HepG2 (cell line): ENCODE measurements around the gene MFSD11. TPM values are rescaled to one million over a fixed set of nuclear protein-coding genes. Genes with fewer than 3 reads are reported as not detected.

Source experiments
- ATAC-seq: fragments of 200-7000 bp; cut with Tn5 transposase; 3 replicates; pipeline ENCODE4 v1.9.1; 2020; ENCODE audit warnings: mild to moderate bottlenecking, moderate library complexity
- BruUV-seq: library from RNA; stranded (reverse); fragments of 400-500 nt; replicated peaks from 2 replicates; lab custom pipeline; 2021; lab: Mats Ljungman, UMichigan
- CTCF ChIA-PET: fragments of 300-600 bp; formaldehyde crosslinking; extraction: SDS; loops from one replicate; lab custom pipeline; 2021; ENCODE audit warnings: low total read pairs, inconsistent platforms, low intra/inter-chr PET ratio; lab: Yijun Ruan, JAX
- POLR2A ChIA-PET: fragments of 350-600 bp; sonication (Branson Sonifier 250); formaldehyde crosslinking; loops from one replicate; lab custom pipeline; 2020; ENCODE audit warnings: antibody characterized with exemption, inconsistent platforms; lab: Yijun Ruan, JAX
- DNase-seq: peaks from one replicate; pipeline ENCODE4 v3.0.0-alpha.2; 2015; ENCODE audit warnings: low spot score
- FAIRE-seq: peaks from 3 replicates; lab custom pipeline; 2011; peaks lifted over from hg19 to GRCh38; lab: Jason Lieb, UNC
- H2AFZ ChIP-seq: one replicate; pipeline ENCODE4 v1.6.1; 2011; ENCODE audit warnings: low read length, inconsistent platforms
- H3K27ac ChIP-seq: fragments of 300-600 bp; 3 replicates; pipeline ENCODE4 v1.8.0; 2011; ENCODE audit warnings: mixed run types, mild to moderate bottlenecking, mixed read lengths, low read length, inconsistent platforms; ENCODE audit not compliant: insufficient read depth; ENCODE audit errors: extremely low read length
- H3K27me3 ChIP-seq, 2 experiments: fragments of 200-600 bp in 1 of 2; 2 replicates in 1 of 2; 3 replicates in 1 of 2; pipeline versions ENCODE4 v1.6.0 to v1.8.0; 2011; ENCODE audit warnings: low read length in 2 of 2, mild to moderate bottlenecking in 2 of 2, moderate library complexity in 2 of 2, inconsistent platforms in 1 of 2; ENCODE audit not compliant: insufficient read depth in 2 of 2, control insufficient read depth in 1 of 2
- H3K36me3 ChIP-seq, 2 experiments: fragments of 200-600 bp in 1 of 2; replicated peaks in 1 of 2; 2 replicates in 1 of 2; 3 replicates in 1 of 2; pipeline versions ENCODE4 v1.5.1 to v1.8.0; 2011; ENCODE audit warnings: low read length in 2 of 2, inconsistent platforms in 1 of 2; ENCODE audit not compliant: insufficient read depth in 2 of 2, control insufficient read depth in 1 of 2
- H3K4me1 ChIP-seq: 2 replicates; pipeline ENCODE4 v1.5.1; 2012; ENCODE audit warnings: low read length, inconsistent platforms; ENCODE audit not compliant: insufficient read depth
- H3K4me2 ChIP-seq: 2 replicates; pipeline ENCODE4 v1.6.0; 2011; ENCODE audit warnings: low read depth, low read length, inconsistent platforms
- H3K4me3 ChIP-seq, 3 experiments: fragments of 200-600 bp in 1 of 3; sonication (generic), shearing (Covaris generic) in 1 of 3; replicated peaks in 1 of 3; 2 replicates each; pipeline ENCODE4 v1.5.1; 2011 to 2016; ENCODE audit warnings: low read length in 3 of 3, inconsistent platforms in 2 of 3, low read depth in 2 of 3, mild to moderate bottlenecking in 2 of 3, control low read depth in 1 of 3, mixed read lengths in 1 of 3; ENCODE audit not compliant: insufficient read depth in 1 of 3
- H3K79me2 ChIP-seq: one replicate; pipeline ENCODE4 v1.6.1; 2011; ENCODE audit warnings: low read length, inconsistent platforms; ENCODE audit not compliant: insufficient read depth
- H3K9ac ChIP-seq: 2 replicates; pipeline ENCODE4 v1.6.0; 2011; ENCODE audit warnings: mild to moderate bottlenecking, low read depth, low read length, inconsistent platforms; ENCODE audit not compliant: insufficient read depth
- H3K9me3 ChIP-seq: 2 replicates; pipeline ENCODE4 v1.5.1; 2012; ENCODE audit warnings: mild to moderate bottlenecking, low read length
- H4K20me1 ChIP-seq: 2 replicates; pipeline ENCODE4 v1.6.0; 2011; ENCODE audit warnings: inconsistent platforms, mild to moderate bottlenecking, low read length, moderate library complexity; ENCODE audit not compliant: insufficient read depth
- ATF6 ChIP-seq: sonication (generic); formaldehyde crosslinking; conservative IDR thresholded peaks from 2 replicates; pipeline ENCODE4 v1.4.0; 2020; ENCODE audit warnings: missing genetic modification reagents
- E2F1 ChIP-seq: sonication (generic); formaldehyde crosslinking; IDR thresholded peaks from 2 replicates; pipeline ENCODE4 v1.5.0; 2020; ENCODE audit warnings: missing genetic modification reagents
- EHMT2 ChIP-seq: fragments of 200-600 bp; sonication (generic); IDR thresholded peaks from 2 replicates; pipeline ENCODE4 v1.7.0; 2017; ENCODE audit warnings: antibody characterized with exemption, low read depth, low read length, borderline replicate concordance
- KAT2B ChIP-seq: fragments of 150-350 bp; IDR thresholded peaks from 2 replicates; pipeline ENCODE4 v1.6.1; 2014; ENCODE audit warnings: low read depth, low read length, borderline replicate concordance
- NONO ChIP-seq, 2 experiments: fragments of 450-650 bp in 1 of 2; sonication (generic) in 1 of 2; formaldehyde crosslinking in 1 of 2; IDR thresholded peaks in 1 of 2; conservative IDR thresholded peaks in 1 of 2; 2 replicates each; pipeline versions ENCODE4 v1.6.1 to v1.8.0; 2017 to 2022; ENCODE audit warnings: mild to moderate bottlenecking in 1 of 2, missing genetic modification reagents in 1 of 2, moderate library complexity in 1 of 2
- REXO4 ChIP-seq: sonication (generic); formaldehyde crosslinking; IDR thresholded peaks from 2 replicates; pipeline ENCODE4 v1.8.0; 2022; ENCODE audit warnings: missing genetic modification reagents, mild to moderate bottlenecking, borderline replicate concordance
- RFXAP ChIP-seq: sonication (generic); formaldehyde crosslinking; IDR thresholded peaks from 2 replicates; pipeline ENCODE4 v1.4.0; 2020; ENCODE audit warnings: missing genetic modification reagents, borderline replicate concordance
- TCF12 ChIP-seq, 2 experiments: fragments of 450-650 bp in 1 of 2; sonication (generic) in 1 of 2; formaldehyde crosslinking in 1 of 2; IDR thresholded peaks; 2 replicates each; pipeline versions ENCODE4 v1.6.1 to v1.8.0; 2017 to 2022; ENCODE audit warnings: antibody characterized with exemption in 1 of 2, mild to moderate bottlenecking in 1 of 2, missing genetic modification reagents in 1 of 2, moderate library complexity in 1 of 2
- ZNF232 ChIP-seq: sonication (generic); formaldehyde crosslinking; IDR thresholded peaks from 2 replicates; pipeline ENCODE4 v1.4.0; 2020; ENCODE audit warnings: missing genetic modification reagents, borderline replicate concordance
- ZNF260 ChIP-seq: sonication (generic); formaldehyde crosslinking; IDR thresholded peaks from 2 replicates; pipeline ENCODE4 v1.4.0; 2020; ENCODE audit warnings: missing genetic modification reagents, low read depth, mild to moderate bottlenecking, borderline replicate concordance
- ZNF501 ChIP-seq: sonication (generic); formaldehyde crosslinking; IDR thresholded peaks from 2 replicates; pipeline ENCODE4 v1.5.1; 2020; ENCODE audit warnings: mild to moderate bottlenecking, moderate library complexity, missing genetic modification reagents
- ZNF549 ChIP-seq: sonication (generic); formaldehyde crosslinking; IDR thresholded peaks from 2 replicates; pipeline ENCODE4 v1.5.0; 2020; ENCODE audit warnings: missing genetic modification reagents
- ZNF737 ChIP-seq: sonication (generic); formaldehyde crosslinking; IDR thresholded peaks from 2 replicates; pipeline ENCODE4 v1.5.0; 2020; ENCODE audit warnings: missing genetic modification reagents, mild to moderate bottlenecking, borderline replicate concordance
- WGBS: methylation state at CpG from one replicate; pipeline ENCODE4 v1.1.6; 2017; ENCODE audit warnings: low lambda C conversion rate; 5-methylcytosine and 5-hydroxymethylcytosine counted together
- in situ Hi-C: cut with HindIII; loops from 2 replicates; pipeline ENCODE4 v1.10.0; 2017; ENCODE audit warnings: low pct_unique_long_range_greater_than_20kb; ENCODE audit not compliant: extremely low pct_ligation_motif_present
- intact Hi-C: fragments of 100-400 bp; cut with micrococcal nuclease; formaldehyde crosslinking; loops from one replicate; pipeline ENCODE4 v1.10.0; 2022; ENCODE audit not compliant: unreplicated experiment
- polyA plus RNA-seq, 8 experiments: library from polyadenylated mRNA; depleted of rRNA in 3 of 8; stranded (reverse) in 7 of 8; unstranded in 1 of 8; fragments of >200 nt; fragmentation: Illumina TruSeq in 4 of 8; extraction: Trizol in 4 of 8; gene quantifications; 2 replicates each; pipeline versions ENCODE4 v1.2.1 to v1.2.3, GENCODE V29; 2011 to 2016; ENCODE audit warnings: low read depth in 4 of 8, missing spikeins in 1 of 8, mixed read lengths in 1 of 8; ENCODE audit not compliant: insufficient read depth in 1 of 8
- total RNA-seq, 5 experiments: library from RNA; depleted of rRNA; stranded (reverse); fragments of >200 nt; fragmentation: Illumina TruSeq; extraction: Trizol; gene quantifications; 2 replicates each; pipeline ENCODE4 v1.2.3, GENCODE V29; 2016; ENCODE audit warnings: low read depth in 1 of 5

The MFSD11 gene
- total and polyA plus RNA-seq, 2 of the 13 experiments (the other 11 are each of a cell fraction or from before 2014, with no cell fraction given), result 26.1 to 36.3 TPM

- Histone ChIP-seq H3K9me3 (no peaks in the 10 kb centered on the region), H4K20me1 (no peaks in the 10 kb centered on the region), H3K27ac (no peak overlapping the region), H3K27me3 (peaks cover 7 to 42% of the 10 kb centered on the region in 2 experiments), H3K4me1 (no peaks in the 10 kb centered on the region), H3K79me2 (no peaks in the 10 kb centered on the region), H3K9ac (no peak overlapping the region), H2AFZ (no peak overlapping the region), H3K4me2 (no peak overlapping the region), H3K36me3 (no peaks in the 10 kb centered on the region), H3K4me3 (no peak overlapping the region)
- TF ChIP-seq ZNF232 (CRISPR knock-in tag) (no peak), TCF12 (IDR thresholded peaks at IDR 0.05) (no peak), TCF12 (CRISPR knock-in tag; IDR thresholded peaks at IDR 0.05) (no peak), EHMT2 (no peak), REXO4 (CRISPR knock-in tag) (no peak), ZNF549 (CRISPR knock-in tag) (no peak), E2F1 (CRISPR knock-in tag) (no peak)
- BruUV-seq, result no TSS peak
- FAIRE-seq, result no peak
- POLR2A ChIA-PET, result no interaction called here
- in situ Hi-C loops (loop anchor here (10.0 kb wide), 1 partner anchor 245 kb away; no protein-coding TSS in a partner anchor), intact Hi-C loops (no loop called here)
- CTCF ChIA-PET, result no interaction called here
- ATAC-seq, result no peak; the same call in 2 of the 3 replicates
- DNase-seq, result no peak
- WGBS, result 15% methylated on average over 1 of the region's 1 CpG
Measured at GRCh38 chr17:76820039-76820438, 82.1 kb downstream of the MFSD11 start.

GRCh38 chr17:76820561-76820960 is 82.6 kb downstream of the MFSD11 start:
- Histone ChIP-seq H3K36me3 (no peaks in the 10 kb centered on the region), H3K4me1 (no peaks in the 10 kb centered on the region), H4K20me1 (no peaks in the 10 kb centered on the region), H3K79me2 (no peaks in the 10 kb centered on the region), H3K27me3 (peaks cover 10 to 46% of the 10 kb centered on the region in 2 experiments), H3K9ac (no peak overlapping the region), H3K4me2 (no peak overlapping the region), H3K4me3 (no peak overlapping the region), H2AFZ (no peak overlapping the region), H3K9me3 (no peaks in the 10 kb centered on the region), H3K27ac (no peak overlapping the region)
- in situ Hi-C loops, result loop anchor here (10.0 kb wide), 1 partner anchor 244 kb away; no protein-coding TSS in a partner anchor
- ATAC-seq (no peak), DNase-seq (no peak), FAIRE-seq (no peak)
- CTCF ChIA-PET, result no interaction called here
- POLR2A ChIA-PET, result no interaction called here
- intact Hi-C loops, result no loop called here
- BruUV-seq, result no TSS peak
- TF ChIP-seq ZNF737 (CRISPR knock-in tag), result no peak
- TF ChIP-seq ZNF501 (CRISPR knock-in tag), result no peak
- no peak for TF ChIP-seq KAT2B
- TF ChIP-seq ATF6 (CRISPR knock-in tag), result no peak
- TF ChIP-seq ZNF260 (CRISPR knock-in tag), result no peak
- TF ChIP-seq NONO (IDR thresholded peaks at IDR 0.05), result no peak
- no peak for TF ChIP-seq NONO (CRISPR knock-in tag; conservative IDR thresholded peaks at IDR 0.05)
- no peak for TF ChIP-seq RFXAP (CRISPR knock-in tag)
- 18% methylated on average over 4 of the region's 4 CpGs for WGBS
